HG03139 (cell line): ENCODE data around the gene TNRC18.
"Not testable (repeated sequence)": the region's sequence is repeated elsewhere in the genome, so short reads cannot be mapped to it uniquely, and the experiment has no call there.

ENCODE experiments used
- ATAC-seq: cut with Tn5 transposase; IDR thresholded peaks from one replicate; pipeline ENCODE4 v1.9.1; 2021; ENCODE audit not compliant: unreplicated experiment

The TNRC18 gene

GRCh38 chr7:5350600-5351385, 72.8 kb downstream of the TNRC18 start:
- no peak for ATAC-seq

DNA sequence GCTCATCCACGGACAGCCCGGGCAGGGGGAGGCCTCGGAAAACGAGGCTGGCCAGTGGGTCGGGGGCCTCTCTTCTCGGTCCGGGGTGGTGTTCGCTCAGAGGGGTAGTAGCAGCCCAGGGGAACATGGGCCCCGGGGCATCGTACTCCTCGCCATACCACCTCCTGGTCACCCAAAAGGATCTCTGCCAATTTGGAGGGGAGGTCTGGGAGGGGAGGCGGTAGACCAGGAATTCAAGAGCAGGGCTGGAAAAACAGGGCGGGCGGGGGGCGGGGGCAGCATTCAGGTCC, 73.5 kb downstream of the TNRC18 start:
- ATAC-seq = no peak

DNA sequence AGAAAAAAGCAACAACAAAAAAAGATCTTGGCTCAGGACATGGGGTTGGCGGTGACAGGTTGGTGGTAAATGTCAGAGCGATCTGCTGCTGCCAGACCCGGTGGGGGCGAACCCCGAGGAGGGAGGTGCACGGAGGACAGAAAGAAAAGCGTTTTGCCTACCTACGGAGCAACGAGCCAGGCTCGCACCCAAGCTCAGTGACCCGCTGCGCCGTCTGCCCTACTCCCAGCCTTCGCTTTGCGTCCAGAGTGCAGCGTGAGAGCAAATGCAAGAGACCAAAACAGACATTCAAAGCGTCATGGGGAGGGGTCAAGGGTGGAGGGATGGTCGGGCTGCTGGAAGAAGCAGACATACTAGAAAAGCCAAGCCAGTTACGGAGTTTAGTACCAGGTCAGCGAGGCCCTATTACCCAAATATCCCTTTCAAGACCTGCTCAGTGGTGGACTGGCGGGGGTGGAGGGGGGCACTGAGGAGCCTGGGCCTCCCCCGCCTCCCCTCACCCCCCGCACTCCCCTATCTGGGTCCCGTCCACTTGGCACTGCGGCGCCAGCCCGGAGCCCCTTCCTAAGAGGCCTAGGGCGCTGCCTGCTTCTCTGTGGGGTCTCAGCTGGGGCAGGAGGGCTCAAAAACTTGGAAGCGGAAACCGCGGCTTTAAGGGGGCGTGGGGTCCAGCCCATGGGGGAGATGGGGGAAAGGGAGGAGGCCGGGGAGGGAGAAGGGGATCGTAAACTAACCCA, 74.0 kb downstream of the TNRC18 start:
- ATAC-seq = no peak

- no peak for ATAC-seq
These were observed 74.6 kb downstream of the TNRC18 start for GRCh38 chr7:5349005-5349380.

GRCh38 chr7:5348134-5349004, 75.3 kb downstream of the TNRC18 start:
- ATAC-seq = no peak

DNA sequence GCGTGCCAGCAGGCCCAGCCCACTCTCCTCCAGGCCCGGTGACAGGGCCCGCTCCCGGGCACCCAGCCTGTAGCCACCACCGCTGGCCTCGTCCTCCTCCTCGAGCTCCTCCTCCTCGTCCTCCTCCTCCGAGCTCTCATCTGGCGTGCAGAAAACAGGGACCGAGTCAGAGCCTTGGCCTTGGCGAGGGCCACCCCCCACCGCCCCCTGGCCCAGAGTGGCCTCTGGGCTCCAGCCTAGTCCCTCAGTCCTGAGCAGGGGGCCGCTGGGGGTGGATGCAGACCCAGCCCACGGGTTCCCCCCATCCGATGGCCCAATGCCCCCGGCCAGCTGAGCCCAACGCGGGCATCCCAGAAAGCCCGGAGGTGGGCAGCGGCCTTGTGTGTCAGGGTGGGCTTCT, 78.0 kb downstream of the TNRC18 start:
- no peak for ATAC-seq

- ATAC-seq = no peak
These were observed 78.5 kb downstream of the TNRC18 start for GRCh38 chr7:5345171-5345570.

- ATAC-seq = no peak
These were observed 79.3 kb downstream of the TNRC18 start for GRCh38 chr7:5344342-5344741.

- no peak for ATAC-seq
These were observed 79.8 kb downstream of the TNRC18 start for GRCh38 chr7:5343884-5344283.

DNA sequence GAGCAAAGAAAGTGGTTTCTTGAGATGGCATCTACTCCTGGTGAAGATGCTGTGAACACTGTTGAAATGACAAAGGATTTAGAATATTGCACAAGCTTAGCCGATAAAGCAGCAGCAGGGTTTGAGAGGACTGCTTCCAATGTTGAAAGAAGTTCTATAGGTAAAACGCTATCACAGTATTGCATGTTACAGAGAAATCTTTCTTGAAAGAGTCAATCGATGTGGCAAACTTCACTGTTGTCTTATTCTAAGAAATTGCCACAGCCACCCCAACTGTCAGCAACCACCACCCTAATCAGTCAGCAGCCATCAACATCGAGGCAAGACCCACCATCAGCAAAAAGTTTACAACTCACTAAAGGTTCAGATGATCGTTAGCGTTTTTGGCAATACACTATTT, 81.0 kb downstream of the TNRC18 start:
- no peak for ATAC-seq

GRCh38 chr7:5339955-5340354, 83.7 kb downstream of the TNRC18 start:
- no peak for ATAC-seq

- ATAC-seq = no peak
These were observed 86.6 kb downstream of the TNRC18 start for GRCh38 chr7:5337047-5337446.

DNA sequence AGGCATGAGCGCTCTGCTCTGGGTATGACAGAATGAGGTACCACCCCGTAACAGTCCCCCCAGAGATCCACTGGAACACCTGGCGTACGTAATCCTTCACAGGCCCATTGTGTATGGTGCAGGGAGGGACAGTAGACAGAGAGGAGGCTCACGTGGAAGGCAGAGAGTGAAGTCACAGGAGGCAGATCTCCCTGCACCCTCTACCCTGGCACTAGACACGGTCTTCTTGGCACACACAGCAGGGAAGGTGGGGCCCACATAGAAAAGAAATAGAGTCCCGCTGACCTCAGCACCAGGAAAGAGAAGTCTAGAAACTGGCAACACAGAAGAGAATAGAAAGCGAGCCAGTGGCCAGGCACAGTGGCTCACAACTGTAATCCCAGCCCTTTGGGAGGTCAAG, 89.0 kb downstream of the TNRC18 start:
- ATAC-seq = no peak

DNA sequence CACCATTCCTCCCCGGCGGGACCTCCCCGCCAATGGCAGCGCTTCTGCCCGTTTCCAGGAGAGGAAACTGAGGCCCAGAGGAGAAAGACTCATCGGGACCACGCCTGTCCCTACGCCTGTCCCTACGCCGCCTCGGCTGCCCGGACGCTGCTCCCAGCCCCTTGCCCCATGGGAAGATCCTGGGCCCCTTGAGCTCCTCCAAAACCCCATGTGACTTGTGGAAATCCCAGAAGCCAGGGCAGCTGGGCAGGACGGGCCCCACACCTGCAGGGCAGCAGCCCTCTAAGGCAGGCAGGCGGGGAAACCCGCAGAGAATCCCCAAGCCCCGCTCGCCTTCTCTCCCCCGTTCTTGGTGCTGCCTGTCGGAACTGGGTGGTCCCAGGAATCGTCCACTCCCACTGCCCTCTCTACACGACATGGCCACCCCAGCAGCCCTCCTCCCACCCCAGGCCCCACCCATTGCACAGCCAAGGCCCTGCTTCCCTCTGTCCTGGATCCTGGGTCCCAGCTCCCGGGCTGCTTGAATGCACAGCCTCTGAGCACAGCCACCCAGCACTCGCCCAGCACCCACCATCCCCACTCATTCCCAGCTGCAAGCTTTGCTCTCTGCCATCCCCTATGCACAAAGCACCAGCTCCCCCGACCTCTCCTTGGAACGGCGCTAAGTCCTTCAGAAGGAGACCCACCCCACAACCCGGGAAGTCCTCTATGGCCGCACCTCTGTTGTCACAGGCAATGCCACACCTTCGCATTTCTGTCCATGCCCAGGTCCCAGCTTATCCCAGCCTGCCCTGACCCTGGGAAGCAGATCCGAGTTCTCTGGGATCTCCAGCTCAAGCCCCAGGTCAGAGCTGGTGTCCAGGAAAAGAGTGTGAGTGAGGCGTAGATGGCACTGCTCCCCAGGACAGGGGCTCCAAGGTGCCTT, 90.3 kb downstream of the TNRC18 start:
- ATAC-seq = no peak

DNA sequence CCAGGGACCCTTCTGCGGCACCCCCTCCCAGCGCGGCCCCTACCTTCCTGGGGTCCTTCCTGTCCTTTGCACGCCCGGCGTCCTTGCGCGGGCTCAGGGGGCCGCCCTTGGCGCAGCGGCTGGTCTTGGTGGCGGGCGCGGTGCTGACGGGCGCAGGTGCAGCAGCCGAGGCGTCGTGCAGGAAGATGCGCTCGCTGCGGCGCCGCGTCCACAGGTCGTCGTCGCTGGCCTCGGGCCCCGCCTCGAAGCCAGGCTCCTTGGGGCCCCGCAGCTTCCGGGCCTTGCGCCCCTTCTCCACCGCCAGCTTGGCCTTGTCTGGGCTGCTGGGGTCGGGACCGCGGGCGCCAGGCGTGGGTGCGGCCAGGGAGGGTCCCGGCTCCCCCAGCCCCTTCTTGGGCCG, 91.1 kb downstream of the TNRC18 start:
- ATAC-seq = no peak

- no peak for ATAC-seq
These were observed 93.3 kb downstream of the TNRC18 start for GRCh38 chr7:5330288-5330687.

GRCh38 chr7:5324961-5325360, 98.7 kb downstream of the TNRC18 start:
- no peak for ATAC-seq

DNA sequence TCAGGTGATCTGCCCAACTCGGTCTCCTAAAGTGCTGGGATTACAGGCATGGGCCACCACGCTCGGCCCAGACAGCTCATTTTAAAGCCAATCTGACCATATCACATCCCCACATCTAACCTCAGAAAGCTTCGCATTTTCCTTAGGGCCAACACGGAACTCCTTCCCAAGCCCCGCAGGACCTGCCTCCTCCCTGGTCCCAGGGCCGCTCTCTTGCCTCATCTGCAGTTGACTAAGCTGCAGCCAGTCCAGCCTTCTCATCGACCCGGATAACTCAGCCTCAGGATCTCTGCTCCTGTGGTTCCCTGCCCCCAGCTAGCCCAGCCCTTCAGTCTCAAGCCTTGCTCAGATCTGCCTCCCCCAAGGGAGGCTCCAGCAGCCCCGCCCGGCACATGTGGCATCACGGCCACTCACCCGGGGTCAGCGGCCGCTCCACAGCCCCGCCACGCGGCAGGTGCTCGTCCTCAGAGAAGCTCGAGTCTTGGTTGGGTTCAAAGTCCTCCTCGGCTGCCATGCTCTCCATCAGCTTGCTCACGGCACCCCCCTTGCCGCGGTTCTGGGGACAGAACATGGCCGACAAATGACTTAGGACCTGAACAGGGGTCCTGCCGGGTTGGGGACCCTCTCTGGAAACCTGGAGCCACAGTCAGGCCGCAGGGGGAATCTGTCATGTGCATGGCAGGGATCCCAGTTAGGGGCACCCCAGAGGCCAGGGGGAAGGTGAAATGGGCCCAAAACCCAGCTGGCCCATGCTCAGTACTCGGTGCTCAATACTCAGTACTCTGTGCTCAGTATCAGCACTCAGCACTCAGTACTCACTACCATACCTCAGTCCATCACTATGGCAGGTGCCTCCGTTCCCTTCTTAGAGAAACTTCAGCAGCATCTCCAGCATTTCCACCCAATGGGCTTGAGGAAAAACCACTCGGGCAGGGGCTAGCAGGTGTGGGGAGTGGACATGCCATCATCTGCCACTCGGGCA, 99.5 kb downstream of the TNRC18 start:
- not testable (repeated sequence) for ATAC-seq

GRCh38 chr7:5322621-5323410, 100.8 kb downstream of the TNRC18 start:
- ATAC-seq = no peak
